ENCODE measurements around the gene CTDSPL. TPM values are rescaled to one million over a fixed set of nuclear protein-coding genes. Genes with fewer than 3 reads are reported as not detected.

The CTDSPL gene
- total and polyA plus RNA-seq, 2 of the 13 experiments (the other 11 are each of a cell fraction or from before 2014, with no cell fraction given) = 26.1 to 142 TPM

DNA sequence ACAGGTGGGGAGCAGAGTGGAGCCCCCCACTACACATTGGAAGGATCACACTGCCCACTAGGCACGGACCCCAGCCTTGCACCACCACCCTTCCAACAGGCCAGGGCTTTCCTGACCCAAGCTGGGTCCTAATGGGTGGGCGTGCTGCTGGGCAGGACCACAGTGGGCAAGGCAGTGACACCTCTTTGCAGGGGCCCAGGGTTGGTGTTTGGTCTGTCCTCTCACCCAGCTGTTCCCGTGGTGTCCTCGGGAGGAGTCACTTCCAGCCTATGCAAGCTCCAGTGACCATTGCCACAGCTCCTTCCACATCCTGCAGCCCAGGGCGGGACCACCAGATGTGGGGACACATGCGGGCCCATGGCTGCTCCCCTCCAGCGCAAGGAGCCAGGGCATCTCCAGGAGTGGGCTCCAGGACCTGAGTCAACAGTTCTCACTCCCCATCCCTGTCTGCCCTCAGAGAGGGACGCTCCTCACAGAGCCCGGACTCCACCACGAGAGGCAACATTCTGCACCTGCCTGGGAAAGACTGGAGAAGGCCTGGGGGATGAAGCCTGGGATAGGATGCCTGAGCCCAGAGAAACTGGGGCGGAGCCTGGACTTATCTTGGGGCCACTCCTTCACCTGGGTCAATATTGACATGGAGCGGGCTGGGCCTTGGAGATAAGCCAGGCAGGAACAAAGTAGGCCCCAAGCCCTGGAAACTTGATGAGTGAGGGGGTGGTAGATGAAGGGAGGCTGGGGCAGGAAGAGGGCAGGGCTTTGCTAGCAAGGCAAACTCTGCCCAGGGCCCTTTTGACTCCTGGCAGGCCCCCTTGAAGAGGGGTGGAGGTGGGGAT, 125.0 kb downstream of the CTDSPL start (continued):
- TF ChIP-seq GPBP1L1 (CRISPR knock-in tag; IDR thresholded peaks at IDR 0.05) (no peak), HES4 (CRISPR knock-in tag; IDR thresholded peaks at IDR 0.05; ENCODE audit: borderline replicate concordance) (no peak), PRPF4 (IDR thresholded peaks at IDR 0.05; ENCODE audit: low read depth, low read length, poor library complexity, severe bottlenecking) (no peak), ELF4 (CRISPR knock-in tag; IDR thresholded peaks at IDR 0.05; ENCODE audit: borderline replicate concordance) (no peak), FOSL2 (CRISPR knock-in tag; IDR thresholded peaks at IDR 0.05) (0 out of 2 replicates have a peak, but pooled peaks have one; percentile 40), ZNF709 (CRISPR knock-in tag; IDR thresholded peaks at IDR 0.05) (no peak), ZNF317 (CRISPR knock-in tag; IDR thresholded peaks at IDR 0.05) (no peak), EZH2 (conservative IDR thresholded peaks at IDR 0.05; ENCODE audit: low read depth, low read length) (no peak), THYN1 (CRISPR knock-in tag; IDR thresholded peaks at IDR 0.05; ENCODE audit: borderline replicate concordance, low read depth) (no peak), KMT2B (CRISPR knock-in tag; IDR thresholded peaks at IDR 0.05) (no peak), GZF1 (CRISPR knock-in tag; IDR thresholded peaks at IDR 0.05) (no peak), MBNL3 (CRISPR knock-in tag; conservative IDR thresholded peaks at IDR 0.05) (no peak), MED13 (CRISPR knock-in tag; IDR thresholded peaks at IDR 0.05) (no peak), JARID2 (CRISPR knock-in tag; IDR thresholded peaks at IDR 0.05; ENCODE audit: insufficient replicate concordance) (no peak), NR3C1 (CRISPR knock-in tag; IDR thresholded peaks at IDR 0.05) (no peak), ZNF782 (CRISPR knock-in tag; IDR thresholded peaks at IDR 0.05; ENCODE audit: borderline replicate concordance) (no peak)
- TF ChIP-seq, protein P1, sequence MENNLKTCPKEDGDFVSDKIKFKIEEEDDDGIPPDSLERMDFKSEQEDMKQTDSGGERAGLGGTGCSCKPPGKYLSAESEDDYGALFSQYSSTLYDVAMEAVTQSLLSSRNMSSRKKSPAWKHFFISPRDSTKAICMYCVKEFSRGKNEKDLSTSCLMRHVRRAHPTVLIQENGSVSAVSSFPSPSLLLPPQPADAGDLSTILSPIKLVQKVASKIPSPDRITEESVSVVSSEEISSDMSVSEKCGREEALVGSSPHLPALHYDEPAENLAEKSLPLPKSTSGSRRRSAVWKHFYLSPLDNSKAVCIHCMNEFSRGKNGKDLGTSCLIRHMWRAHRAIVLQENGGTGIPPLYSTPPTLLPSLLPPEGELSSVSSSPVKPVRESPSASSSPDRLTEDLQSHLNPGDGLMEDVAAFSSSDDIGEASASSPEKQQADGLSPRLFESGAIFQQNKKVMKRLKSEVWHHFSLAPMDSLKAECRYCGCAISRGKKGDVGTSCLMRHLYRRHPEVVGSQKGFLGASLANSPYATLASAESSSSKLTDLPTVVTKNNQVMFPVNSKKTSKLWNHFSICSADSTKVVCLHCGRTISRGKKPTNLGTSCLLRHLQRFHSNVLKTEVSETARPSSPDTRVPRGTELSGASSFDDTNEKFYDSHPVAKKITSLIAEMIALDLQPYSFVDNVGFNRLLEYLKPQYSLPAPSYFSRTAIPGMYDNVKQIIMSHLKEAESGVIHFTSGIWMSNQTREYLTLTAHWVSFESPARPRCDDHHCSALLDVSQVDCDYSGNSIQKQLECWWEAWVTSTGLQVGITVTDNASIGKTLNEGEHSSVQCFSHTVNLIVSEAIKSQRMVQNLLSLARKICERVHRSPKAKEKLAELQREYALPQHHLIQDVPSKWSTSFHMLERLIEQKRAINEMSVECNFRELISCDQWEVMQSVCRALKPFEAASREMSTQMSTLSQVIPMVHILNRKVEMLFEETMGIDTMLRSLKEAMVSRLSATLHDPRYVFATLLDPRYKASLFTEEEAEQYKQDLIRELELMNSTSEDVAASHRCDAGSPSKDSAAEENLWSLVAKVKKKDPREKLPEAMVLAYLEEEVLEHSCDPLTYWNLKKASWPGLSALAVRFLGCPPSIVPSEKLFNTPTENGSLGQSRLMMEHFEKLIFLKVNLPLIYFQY (CRISPR knock-in tag; IDR thresholded peaks at IDR 0.05; ENCODE audit: borderline replicate concordance) = no peak
- TF ChIP-seq, protein P2, sequence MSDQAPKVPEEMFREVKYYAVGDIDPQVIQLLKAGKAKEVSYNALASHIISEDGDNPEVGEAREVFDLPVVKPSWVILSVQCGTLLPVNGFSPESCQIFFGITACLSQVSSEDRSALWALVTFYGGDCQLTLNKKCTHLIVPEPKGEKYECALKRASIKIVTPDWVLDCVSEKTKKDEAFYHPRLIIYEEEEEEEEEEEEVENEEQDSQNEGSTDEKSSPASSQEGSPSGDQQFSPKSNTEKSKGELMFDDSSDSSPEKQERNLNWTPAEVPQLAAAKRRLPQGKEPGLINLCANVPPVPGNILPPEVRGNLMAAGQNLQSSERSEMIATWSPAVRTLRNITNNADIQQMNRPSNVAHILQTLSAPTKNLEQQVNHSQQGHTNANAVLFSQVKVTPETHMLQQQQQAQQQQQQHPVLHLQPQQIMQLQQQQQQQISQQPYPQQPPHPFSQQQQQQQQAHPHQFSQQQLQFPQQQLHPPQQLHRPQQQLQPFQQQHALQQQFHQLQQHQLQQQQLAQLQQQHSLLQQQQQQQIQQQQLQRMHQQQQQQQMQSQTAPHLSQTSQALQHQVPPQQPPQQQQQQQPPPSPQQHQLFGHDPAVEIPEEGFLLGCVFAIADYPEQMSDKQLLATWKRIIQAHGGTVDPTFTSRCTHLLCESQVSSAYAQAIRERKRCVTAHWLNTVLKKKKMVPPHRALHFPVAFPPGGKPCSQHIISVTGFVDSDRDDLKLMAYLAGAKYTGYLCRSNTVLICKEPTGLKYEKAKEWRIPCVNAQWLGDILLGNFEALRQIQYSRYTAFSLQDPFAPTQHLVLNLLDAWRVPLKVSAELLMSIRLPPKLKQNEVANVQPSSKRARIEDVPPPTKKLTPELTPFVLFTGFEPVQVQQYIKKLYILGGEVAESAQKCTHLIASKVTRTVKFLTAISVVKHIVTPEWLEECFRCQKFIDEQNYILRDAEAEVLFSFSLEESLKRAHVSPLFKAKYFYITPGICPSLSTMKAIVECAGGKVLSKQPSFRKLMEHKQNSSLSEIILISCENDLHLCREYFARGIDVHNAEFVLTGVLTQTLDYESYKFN (CRISPR knock-in tag; conservative IDR thresholded peaks at IDR 0.05) = peak; percentile 82
- TF ChIP-seq, protein P3, sequence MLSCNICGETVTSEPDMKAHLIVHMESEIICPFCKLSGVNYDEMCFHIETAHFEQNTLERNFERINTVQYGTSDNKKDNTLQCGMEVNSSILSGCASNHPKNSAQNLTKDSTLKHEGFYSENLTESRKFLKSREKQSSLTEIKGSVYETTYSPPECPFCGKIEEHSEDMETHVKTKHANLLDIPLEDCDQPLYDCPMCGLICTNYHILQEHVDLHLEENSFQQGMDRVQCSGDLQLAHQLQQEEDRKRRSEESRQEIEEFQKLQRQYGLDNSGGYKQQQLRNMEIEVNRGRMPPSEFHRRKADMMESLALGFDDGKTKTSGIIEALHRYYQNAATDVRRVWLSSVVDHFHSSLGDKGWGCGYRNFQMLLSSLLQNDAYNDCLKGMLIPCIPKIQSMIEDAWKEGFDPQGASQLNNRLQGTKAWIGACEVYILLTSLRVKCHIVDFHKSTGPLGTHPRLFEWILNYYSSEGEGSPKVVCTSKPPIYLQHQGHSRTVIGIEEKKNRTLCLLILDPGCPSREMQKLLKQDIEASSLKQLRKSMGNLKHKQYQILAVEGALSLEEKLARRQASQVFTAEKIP (CRISPR knock-in tag; IDR thresholded peaks at IDR 0.05; ENCODE audit: borderline replicate concordance) = no peak

Data from HepG2 (cell line).